ENCODE data around the gene SBF2.
A peak's percentile ranks its signal among the peaks of the same experiment; 100 is the strongest.

SBF2 gene

DNA sequence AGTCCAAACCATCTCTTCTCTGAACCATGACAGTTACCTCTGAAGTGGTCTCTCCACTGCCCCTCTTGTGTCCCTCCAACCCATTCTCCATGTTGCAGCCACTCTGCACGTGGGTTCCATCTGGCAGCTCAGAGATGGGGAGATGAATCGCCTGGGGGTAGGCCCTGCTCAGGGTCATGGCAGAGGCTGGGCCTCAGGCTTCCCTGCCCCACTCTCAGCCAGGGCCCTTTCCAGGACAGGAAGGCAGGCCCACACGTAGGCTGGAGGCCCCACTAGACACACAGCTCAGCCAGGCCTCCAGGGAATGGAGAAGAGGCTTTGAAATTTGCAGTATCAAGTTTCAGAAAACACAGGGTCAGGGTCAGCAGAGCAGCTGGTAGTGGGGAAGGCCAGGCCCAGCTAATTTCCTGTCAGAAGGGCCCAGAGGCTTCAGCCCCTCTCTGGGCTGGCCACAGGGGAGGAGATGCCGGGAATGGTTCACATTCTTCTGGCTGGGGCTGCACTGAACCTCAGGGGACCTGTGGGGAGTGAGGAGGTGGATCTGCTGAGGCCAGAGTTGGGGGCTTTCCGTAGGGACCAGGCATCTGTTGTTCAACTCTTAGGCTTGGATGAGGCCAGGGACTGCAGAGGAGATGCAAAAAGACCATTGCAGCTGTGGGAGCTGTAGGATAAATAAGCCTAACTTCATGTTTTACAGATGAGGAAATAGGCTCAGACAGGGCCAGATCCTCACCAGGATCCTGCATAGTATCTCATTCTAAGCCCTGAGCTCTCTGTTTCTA, 528.5 kb downstream of the SBF2 start:
- TF ChIP-seq, protein P1, sequence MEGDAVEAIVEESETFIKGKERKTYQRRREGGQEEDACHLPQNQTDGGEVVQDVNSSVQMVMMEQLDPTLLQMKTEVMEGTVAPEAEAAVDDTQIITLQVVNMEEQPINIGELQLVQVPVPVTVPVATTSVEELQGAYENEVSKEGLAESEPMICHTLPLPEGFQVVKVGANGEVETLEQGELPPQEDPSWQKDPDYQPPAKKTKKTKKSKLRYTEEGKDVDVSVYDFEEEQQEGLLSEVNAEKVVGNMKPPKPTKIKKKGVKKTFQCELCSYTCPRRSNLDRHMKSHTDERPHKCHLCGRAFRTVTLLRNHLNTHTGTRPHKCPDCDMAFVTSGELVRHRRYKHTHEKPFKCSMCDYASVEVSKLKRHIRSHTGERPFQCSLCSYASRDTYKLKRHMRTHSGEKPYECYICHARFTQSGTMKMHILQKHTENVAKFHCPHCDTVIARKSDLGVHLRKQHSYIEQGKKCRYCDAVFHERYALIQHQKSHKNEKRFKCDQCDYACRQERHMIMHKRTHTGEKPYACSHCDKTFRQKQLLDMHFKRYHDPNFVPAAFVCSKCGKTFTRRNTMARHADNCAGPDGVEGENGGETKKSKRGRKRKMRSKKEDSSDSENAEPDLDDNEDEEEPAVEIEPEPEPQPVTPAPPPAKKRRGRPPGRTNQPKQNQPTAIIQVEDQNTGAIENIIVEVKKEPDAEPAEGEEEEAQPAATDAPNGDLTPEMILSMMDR (IDR thresholded peaks at IDR 0.05; ENCODE audit: low read depth, low read length, missing control alignments): no peak
- peak; percentile 84 for DNase-seq (ENCODE audit: low read depth)
- in situ Hi-C loops (cut with HindIII; ENCODE audit: low sequenced_read_pairs): no loop called here
- H3K4me3 ChIP-seq (ENCODE audit: low read depth, low read length): no peak overlapping the region

DNA sequence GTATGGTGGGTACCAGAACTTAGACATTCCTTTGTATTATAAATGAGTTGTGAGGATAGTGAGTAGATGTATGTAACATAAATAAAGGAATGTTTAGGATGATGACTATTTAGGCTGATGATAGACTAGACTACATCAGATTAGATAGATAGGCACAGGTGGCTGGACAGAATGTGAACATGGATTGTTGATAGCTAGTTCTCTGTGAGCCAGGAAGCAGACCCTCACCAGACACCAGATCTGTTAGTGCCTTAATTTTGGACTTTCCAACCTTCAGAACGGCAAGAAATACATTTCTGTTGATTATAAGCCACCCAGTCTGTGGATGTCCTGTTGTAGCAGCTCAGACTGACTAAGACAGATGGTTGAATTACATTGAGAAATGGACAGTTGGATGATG, 530.7 kb downstream of the SBF2 start:
- no peak for DNase-seq (ENCODE audit: low read depth)
- TF ChIP-seq, protein P1 (IDR thresholded peaks at IDR 0.05; ENCODE audit: low read depth, low read length, missing control alignments): no peak
- in situ Hi-C loops (cut with HindIII; ENCODE audit: low sequenced_read_pairs): no loop called here
- no peak overlapping the region for H3K4me3 ChIP-seq (ENCODE audit: low read depth, low read length)

DNA sequence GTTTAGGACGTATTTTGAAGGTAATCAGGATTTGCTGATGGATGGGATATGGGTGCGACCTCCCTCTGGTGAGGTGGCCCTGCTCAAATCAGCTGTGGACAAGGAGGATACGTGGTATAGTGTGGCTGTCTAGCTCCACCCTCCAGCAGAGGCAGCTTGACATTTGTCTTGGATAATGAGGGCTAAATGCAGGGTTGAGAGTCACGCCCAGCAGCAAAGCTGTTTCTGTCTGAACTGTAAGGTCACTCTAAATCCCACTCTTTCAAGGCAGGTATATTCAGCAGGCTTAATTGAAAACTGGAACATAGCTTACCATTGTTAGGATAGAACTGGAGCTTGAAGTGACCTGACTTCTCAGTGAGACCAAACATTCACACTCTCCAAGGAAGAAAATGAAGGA, 531.5 kb downstream of the SBF2 start:
- no peak for DNase-seq (ENCODE audit: low read depth)
- in situ Hi-C loops (cut with HindIII; ENCODE audit: low sequenced_read_pairs): no loop called here
- no peak overlapping the region for H3K4me3 ChIP-seq (ENCODE audit: low read depth, low read length)
- TF ChIP-seq, protein P1 (IDR thresholded peaks at IDR 0.05; ENCODE audit: low read depth, low read length, missing control alignments): no peak

DNA sequence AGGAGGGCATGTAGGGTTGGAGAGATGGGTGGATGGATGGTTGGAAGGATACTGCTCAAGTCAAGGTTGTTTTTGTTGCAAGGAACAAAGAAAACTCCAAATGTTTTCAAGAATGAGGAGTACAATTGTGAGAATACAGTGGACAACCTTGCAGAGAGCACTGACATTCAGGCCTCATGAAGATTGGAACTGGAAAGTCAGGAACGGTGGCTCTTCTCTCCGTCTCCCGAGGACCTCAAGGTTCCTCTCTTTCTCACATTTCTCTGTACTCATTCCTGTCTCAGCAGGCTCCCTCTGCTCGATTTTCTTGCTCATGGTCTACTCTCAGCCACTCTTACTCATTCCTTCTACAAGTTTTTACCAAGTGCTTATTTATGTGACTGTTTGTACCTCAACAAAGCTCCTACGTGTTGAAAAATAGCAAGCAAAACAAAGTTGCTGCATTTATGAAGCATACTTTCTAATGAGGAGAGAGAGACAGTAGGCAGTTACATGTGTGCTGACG, 532.5 kb downstream of the SBF2 start:
- H3K4me3 ChIP-seq (ENCODE audit: low read depth, low read length): no peak overlapping the region
- no peak for DNase-seq (ENCODE audit: low read depth)
- TF ChIP-seq, protein P1 (IDR thresholded peaks at IDR 0.05; ENCODE audit: low read depth, low read length, missing control alignments): no peak
- in situ Hi-C loops (cut with HindIII; ENCODE audit: low sequenced_read_pairs): no loop called here

DNA sequence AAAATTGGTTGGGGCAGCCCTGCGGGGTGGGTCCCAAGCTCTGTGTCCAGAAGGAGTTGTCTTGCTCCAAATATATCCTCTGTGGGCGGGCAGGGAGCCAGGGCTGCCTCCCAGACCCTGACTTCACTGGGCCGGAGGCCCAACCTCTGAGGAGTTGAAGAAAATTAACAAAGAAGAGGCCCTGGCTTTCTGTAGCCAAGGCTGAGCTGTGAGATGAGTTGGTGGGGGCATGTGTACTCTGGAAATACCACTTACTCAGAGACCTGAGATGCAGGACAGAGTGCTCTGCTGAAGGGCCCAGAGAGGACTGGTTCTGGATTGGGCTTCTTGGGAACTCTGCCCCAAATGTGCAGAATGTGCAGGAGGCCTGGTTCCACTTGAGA, 533.8 kb downstream of the SBF2 start:
- in situ Hi-C loops (cut with HindIII; ENCODE audit: low sequenced_read_pairs): no loop called here
- no peak overlapping the region for H3K4me3 ChIP-seq (ENCODE audit: low read depth, low read length)
- peak; percentile 95 for DNase-seq (ENCODE audit: low read depth)
- TF ChIP-seq, protein P1 (IDR thresholded peaks at IDR 0.05; ENCODE audit: low read depth, low read length, missing control alignments): no peak

DNA sequence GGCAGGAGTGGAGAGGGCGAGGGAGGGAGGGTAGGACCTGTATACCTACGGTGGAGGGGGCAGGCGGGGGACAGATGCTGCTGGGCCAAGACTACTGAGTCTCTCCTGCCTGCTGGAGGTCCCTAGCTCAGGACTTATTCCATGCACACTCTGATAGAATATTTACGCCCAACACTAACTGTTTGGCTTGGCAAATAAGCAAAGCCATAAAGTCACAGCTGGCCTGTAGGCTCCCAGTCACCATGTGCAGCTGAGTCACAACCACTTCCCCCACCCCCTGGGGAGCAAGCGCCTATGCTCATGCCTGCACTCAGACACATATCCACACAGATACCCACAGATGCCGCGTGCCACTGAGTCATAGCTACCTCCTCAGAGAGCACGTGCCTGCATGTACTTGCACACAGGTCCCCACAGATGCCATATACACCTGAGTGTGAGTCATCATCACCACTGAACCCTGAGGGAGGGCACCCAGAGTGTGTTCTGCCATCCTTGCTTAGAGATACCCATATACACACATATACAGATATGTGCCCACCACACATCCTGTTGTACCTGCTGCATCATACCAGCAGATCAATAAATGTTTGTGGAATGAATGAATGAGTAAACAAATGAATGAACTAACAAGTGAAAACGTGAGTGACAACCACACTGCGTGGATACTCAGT, 534.4 kb downstream of the SBF2 start:
- TF ChIP-seq, protein P1 (IDR thresholded peaks at IDR 0.05; ENCODE audit: low read depth, low read length, missing control alignments): no peak
- DNase-seq (ENCODE audit: low read depth): peak; percentile 96
- no peak overlapping the region for H3K4me3 ChIP-seq (ENCODE audit: low read depth, low read length)
- in situ Hi-C loops (cut with HindIII; ENCODE audit: low sequenced_read_pairs): no loop called here
